Activated T-helper 2 cell treated with anti-CD3 and anti-CD28 coated beads, Interferon-gamma antibody, Interleukin-2, Interleukin-4, amounts not matched to agents 10 μg/mL and 5 μg/mL and 100 μg/mL, durations not matched to agents 14 hours and 24 hours and 36 hours (primary cell): ENCODE measurements around the gene ABHD14A. TPM values are rescaled to one million over a fixed set of nuclear protein-coding genes. Genes with fewer than 3 reads are reported as not detected.
A peak's percentile ranks its signal among the peaks of the same experiment; 100 is the strongest.
"Not testable (repeated sequence)": the region's sequence is repeated elsewhere in the genome, so short reads cannot be mapped to it uniquely, and the experiment has no call there.

Experiments used
- DNase-seq: peaks from one replicate; pipeline ENCODE4 v3.0.0; 2021; ENCODE audit warnings: low spot score
- H3K27ac Mint-ChIP-seq: one replicate; pipeline ENCODE4 v1.8.0; 2021; ENCODE audit warnings: mixed read lengths
- H3K27me3 Mint-ChIP-seq: one replicate; pipeline ENCODE4 v1.8.0; 2021; ENCODE audit warnings: low read depth, mixed read lengths
- H3K36me3 Mint-ChIP-seq: one replicate; pipeline ENCODE4 v1.8.0; 2021; ENCODE audit warnings: low read depth, mixed read lengths
- H3K4me1 Mint-ChIP-seq: one replicate; pipeline ENCODE4 v1.8.0; 2021; ENCODE audit warnings: low read depth, mixed read lengths
- H3K4me3 Mint-ChIP-seq: one replicate; pipeline ENCODE4 v1.8.0; 2021; ENCODE audit warnings: low read depth, mild to moderate bottlenecking, moderate library complexity, mixed read lengths
- H3K9me3 Mint-ChIP-seq: one replicate; pipeline ENCODE4 v1.8.0; 2021; ENCODE audit warnings: mixed read lengths
- intact Hi-C: fragments of 100-400 bp; cut with micrococcal nuclease; formaldehyde crosslinking; loops from one replicate; pipeline ENCODE4 v1.15.1; 2023
- total RNA-seq: library from RNA; stranded (reverse); gene quantifications from 2 replicates; pipeline ENCODE4 v1.2.3, GENCODE V29; 2022

ABHD14A gene
- total RNA-seq, result 13.5 and 15.9 TPM in 2 replicates

DNA sequence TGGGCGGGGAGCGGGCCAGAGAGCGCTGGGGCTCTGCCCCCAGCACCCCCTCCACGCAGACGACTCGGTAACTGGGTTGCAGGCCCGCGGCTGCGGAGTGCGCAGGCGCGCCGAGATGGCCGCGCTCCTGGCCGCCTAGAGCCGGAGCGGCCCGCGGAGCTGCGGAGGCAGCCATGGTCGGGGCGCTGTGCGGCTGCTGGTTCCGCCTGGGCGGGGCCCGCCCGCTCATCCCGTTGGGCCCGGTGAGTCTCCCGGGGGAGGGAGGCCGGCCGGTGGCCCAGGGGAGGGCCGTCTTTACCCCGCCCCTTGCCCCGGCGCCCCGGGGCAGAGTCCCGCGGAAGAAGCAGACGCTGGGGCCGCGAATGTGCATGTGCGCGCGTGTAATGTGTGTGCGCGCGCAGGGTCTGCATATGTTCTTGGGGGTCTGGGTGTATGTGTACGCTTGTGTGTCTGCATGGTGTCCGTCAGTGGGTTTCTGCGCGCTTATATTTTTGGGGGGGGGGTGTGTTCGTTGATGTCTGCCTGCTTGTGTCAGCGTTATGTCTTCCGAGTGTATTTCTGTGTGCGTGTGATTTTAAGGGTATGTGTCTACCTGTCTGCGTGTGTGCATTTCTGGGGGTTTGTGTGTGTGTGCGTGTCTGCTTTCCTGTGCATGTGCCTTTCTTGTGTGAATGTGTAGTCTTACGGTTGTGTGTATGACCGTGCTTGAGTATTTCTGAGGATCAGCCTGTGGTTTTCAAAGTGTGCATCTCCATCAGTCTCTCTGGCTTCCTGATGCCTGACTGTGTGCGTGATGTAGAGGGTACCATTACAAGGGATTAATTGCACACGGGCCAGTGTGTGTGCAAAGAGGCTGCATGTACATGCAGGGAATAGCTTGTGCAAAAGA, at the start of gene ABHD14A:
TSS of gene ABHD14A (plus strand) at position 102 of the 889 bp plus-strand sequence. CDS start at position 174, 72 bp downstream.
- no peaks in the 10 kb centered on the region for H3K9me3 Mint-ChIP-seq
- H3K27me3 Mint-ChIP-seq, result no peaks in the 10 kb centered on the region
- peak within 1 kb of the TSS; percentile 93 for H3K27ac Mint-ChIP-seq
- intact Hi-C loops, result loop anchor here (1.0 to 10.0 kb wide), 4 partner anchors 8 to 710 kb away; partner anchors contain the start of genes ACY1, GNL3, PARP3 and PBRM1
- peak within 1 kb of the TSS; percentile 90 for H3K4me3 Mint-ChIP-seq
- peak; percentile 70 for DNase-seq
- H3K36me3 Mint-ChIP-seq, result peaks cover 3% of the 10 kb centered on the region
- peaks cover 24% of the 10 kb centered on the region for H3K4me1 Mint-ChIP-seq

DNA sequence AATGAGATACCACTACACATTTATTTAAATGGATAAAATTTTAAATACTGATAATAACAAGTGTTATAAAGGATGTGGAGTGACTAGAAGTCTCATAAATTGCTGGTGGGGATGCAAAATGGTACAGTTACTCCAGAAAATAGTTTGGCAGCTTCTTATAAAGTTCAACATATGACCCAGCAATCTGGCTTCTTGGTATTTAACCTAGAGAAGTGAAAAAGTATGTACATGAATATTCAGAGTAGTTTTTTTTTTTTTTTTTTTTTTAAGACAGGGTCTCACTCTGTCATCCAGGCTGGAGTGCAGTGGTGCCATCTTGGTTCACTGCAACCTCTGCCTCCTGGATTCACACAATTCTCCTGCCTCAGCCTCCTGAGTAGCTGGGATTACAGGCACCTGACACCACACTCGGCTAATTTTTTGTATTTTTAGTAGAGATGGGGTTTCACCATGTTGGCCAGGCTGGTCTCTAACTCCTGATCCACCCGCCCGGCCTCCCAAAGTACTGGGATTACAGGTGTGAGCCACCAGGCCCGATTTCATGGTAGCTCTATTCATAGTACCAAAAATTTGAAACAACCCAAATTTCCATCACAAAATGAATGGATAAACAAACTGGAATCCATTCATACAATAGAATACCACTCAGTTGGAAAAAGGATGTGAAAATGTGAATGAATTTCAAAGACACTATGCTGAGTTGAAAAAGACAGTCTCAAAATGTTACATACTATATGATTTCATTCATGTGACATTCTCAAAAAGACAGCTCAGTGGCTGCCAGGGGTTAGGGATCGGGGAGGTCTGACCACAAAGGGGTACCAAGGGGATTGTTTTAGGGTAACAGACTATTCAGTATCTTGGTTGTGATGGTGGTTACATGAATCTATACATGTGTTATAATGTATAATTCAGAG, 47.5 kb upstream of the ABHD14A start:
- no peaks in the 10 kb centered on the region for H3K36me3 Mint-ChIP-seq
- DNase-seq, result no peak
- H3K4me1 Mint-ChIP-seq, result no peaks in the 10 kb centered on the region
- intact Hi-C loops, result no loop called here
- H3K27me3 Mint-ChIP-seq, result no peaks in the 10 kb centered on the region
- no peaks in the 10 kb centered on the region for H3K9me3 Mint-ChIP-seq
- no peak overlapping the region for H3K27ac Mint-ChIP-seq
- no peak overlapping the region for H3K4me3 Mint-ChIP-seq

DNA sequence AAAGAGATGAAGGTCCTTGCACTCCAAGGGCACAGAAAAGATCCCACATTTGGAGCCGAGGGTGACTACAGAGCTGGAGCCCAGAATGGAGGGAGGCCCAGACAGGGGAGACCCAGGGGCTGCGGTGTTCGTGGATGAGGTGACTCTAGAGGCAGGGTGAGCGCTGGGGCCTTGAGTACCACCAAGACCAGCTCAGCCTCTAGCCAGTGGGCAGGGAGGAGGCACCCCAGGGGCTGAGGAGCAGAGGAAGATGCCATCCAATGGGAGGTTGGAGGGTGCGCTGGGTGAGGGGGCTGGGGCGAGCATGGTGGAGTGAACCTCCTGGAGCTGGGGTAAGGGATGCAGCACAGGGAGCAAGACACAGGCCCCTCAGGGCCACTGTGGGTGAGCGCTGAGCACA, 46.4 kb upstream of the ABHD14A start:
- Mint-ChIP-seq H3K36me3 (peaks cover 5% of the 10 kb centered on the region), H3K4me3 (no peak overlapping the region), H3K9me3 (no peaks in the 10 kb centered on the region), H3K27me3 (no peaks in the 10 kb centered on the region), H3K4me1 (no peaks in the 10 kb centered on the region), H3K27ac (no peak overlapping the region)
- no peak for DNase-seq
- intact Hi-C loops, result no loop called here

DNA sequence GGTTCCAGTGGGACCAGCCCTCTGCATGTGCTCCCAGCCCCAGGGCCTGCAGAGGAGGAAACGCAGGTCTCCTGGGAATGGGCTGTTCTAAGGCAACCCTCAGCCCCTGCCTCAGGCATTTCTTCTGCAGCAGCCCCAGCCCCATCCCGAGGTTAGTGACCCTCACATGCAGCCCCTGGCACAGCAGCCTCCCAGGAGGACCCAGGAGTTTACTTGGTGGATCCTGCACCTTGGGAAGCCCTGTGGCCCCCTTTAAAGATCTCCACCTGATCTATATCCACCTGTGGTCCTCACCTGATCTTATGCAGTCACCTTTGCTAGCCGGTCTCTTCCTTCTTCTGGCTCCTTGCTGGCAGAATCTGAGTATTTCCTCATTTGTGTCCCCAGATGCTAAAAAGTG, 45.9 kb upstream of the ABHD14A start:
- peaks cover 10% of the 10 kb centered on the region for H3K36me3 Mint-ChIP-seq
- DNase-seq, H3K27ac Mint-ChIP-seq, H3K27me3 Mint-ChIP-seq, H3K4me1 Mint-ChIP-seq, H3K9me3 Mint-ChIP-seq, H3K4me3 Mint-ChIP-seq, intact Hi-C loops: not testable (repeated sequence)

DNA sequence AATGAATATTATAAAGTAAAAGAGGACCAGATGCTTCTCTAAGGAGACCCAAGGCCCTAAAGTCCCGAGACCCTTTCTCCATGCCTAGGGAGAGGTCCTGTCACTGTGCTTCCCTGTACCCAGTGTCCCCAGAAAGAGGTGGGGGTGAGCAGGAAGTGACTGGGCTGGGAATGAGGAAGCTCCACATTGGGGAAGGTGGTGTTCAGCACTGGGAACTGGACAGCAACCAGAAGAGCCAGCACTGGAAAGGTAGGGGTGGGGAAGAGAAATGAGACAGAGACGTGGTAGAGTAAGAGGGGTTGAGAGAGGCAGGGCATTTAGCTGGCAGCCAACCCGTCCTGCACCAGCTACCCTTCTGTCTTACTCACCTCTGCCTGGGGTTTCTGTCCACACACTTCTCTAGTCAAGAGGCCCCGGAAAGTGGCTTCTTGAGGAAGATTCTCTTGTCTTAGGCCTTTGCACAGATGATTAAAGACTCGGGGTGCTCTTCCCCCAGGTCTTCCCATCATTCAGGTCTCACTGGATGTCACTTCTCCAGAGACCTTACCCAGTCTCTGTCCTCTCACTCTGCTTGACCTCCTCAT, 45.4 kb upstream of the ABHD14A start:
- intact Hi-C loops, result no loop called here
- H3K9me3 Mint-ChIP-seq, result no peaks in the 10 kb centered on the region
- H3K27me3 Mint-ChIP-seq, result no peaks in the 10 kb centered on the region
- no peak for DNase-seq
- peaks cover 16% of the 10 kb centered on the region for H3K36me3 Mint-ChIP-seq
- no peaks in the 10 kb centered on the region for H3K4me1 Mint-ChIP-seq
- H3K27ac Mint-ChIP-seq, result no peak overlapping the region
- no peak overlapping the region for H3K4me3 Mint-ChIP-seq

DNA sequence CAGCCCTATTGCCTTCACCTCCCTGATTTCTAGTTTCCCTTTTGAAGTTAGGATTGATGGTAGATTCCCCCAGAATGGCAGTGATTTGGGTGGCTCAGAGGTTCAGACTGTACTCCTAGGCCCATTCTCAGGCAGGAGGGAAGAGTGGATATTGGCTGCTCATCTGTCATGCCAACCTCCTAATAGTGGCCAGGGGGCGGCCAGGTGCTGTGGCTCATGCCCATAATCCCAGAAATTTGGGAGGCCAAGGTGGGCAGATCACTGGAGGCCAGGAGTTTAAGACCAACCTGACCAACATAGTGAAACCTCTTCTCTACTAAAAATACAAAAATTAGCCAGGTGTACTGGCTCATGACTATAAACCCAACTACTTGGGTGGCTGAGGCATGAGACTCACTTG, 44.4 kb upstream of the ABHD14A start:
- peaks cover 22% of the 10 kb centered on the region for H3K36me3 Mint-ChIP-seq
- H3K27ac Mint-ChIP-seq, result no peak overlapping the region
- no peaks in the 10 kb centered on the region for H3K9me3 Mint-ChIP-seq
- no peak overlapping the region for H3K4me3 Mint-ChIP-seq
- H3K4me1 Mint-ChIP-seq, result no peaks in the 10 kb centered on the region
- DNase-seq, result no peak
- intact Hi-C loops, result no loop called here
- H3K27me3 Mint-ChIP-seq, result no peaks in the 10 kb centered on the region

DNA sequence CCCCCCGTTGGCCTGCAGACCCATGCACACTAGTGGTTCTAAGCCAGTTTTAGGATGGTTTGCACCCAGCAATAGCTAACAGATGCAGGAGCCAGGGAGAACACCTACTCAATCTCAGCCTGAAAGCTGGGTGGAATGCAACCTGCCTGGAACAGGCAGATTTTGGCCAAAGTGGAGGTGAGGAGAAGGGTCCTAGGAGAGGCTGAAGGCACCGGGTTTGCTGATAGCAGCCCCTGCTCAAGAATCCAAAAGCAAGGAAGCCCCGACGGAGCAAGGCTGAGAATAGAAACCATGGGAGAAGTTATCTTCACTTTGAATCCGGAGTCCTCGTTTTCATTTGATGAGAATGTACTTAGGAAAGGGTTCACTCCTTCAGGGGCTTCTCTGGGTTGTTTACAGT, 43.1 kb upstream of the ABHD14A start:
- Mint-ChIP-seq H3K9me3 (no peaks in the 10 kb centered on the region), H3K4me1 (no peaks in the 10 kb centered on the region), H3K27ac (no peak overlapping the region), H3K27me3 (no peaks in the 10 kb centered on the region), H3K36me3 (peaks cover 32% of the 10 kb centered on the region), H3K4me3 (no peak overlapping the region)
- DNase-seq, result no peak
- intact Hi-C loops, result no loop called here

DNA sequence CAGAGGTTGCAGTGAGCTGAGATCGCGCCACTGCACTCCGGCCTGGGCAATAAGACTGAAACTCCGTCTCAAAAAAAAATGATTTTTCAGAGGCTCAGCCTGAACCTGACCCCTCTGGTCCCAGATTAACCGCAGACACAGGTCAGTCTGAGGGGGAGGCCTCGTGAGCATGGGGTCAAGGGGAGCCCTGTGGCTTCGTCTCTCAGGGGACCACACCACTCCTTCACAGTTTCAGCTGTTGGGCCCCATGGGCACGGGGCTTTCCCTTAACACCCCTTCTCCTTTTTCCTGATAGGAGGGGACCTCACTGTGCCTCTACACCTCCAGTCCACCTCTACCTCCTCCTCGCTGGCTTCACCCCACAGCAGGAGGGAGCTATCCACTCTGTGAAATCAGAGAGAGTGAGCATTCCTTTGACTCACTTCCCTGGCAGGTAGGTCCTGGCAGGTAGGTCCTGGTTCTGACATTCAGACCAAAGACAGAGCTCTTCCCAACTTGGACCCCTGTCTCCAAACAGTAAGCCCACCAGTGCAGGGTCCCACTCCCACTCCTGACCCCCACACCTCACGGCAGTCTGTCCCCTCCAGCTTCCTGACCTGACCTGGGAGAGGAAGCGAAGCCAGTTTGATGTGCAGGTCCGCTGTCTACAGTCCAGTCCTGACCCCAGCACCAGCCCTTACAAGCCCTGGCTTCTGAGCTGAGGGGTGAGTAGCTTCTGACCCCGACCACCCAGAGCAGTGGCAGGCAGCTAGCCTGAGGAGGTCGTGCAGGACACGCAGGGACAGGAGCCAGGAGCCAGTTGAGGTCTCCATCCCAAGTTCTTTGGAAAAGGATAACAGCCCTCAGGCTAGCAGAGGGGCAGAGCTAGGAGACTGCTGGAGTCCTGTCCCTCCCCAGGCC, 42.1 kb upstream of the ABHD14A start:
- Mint-ChIP-seq H3K27me3 (no peaks in the 10 kb centered on the region), H3K9me3 (no peaks in the 10 kb centered on the region), H3K4me3 (no peak overlapping the region), H3K27ac (no peak overlapping the region), H3K4me1 (no peaks in the 10 kb centered on the region), H3K36me3 (peaks cover 42% of the 10 kb centered on the region)
- DNase-seq, result peak; percentile 5
- intact Hi-C loops, result no loop called here

DNA sequence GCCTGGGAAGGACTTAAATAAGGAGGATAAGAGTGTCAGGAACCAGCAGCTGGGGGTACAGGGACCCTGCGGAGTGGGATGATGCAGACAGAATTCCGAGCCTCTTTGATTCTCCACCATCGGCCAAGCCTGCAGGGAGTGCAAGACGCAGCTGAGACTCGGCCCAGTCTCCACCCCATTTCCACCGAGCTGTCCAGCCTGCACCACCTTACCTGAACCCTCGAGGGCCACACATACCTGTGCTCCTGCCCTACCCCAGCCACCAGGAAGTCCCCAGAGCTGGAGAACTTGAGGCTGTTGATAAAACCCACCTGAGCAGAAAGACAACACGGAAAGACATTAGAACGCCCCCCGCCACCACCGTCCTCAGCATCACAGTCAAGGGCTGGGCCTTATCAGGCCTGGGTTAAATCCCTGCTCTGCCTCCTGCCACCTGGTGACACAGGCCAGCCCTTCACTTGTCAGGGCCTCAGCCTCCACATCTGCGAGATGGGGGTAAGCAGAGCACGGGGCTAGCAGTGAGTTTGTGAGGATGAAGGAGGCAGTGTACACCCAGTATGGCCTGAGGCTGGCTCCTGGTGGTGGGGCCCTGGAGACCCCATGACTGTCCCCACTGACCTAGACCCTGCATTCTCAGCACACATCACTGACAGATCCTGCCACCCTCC, 41.3 kb upstream of the ABHD14A start:
- Mint-ChIP-seq H3K36me3 (peaks cover 51% of the 10 kb centered on the region), H3K27me3 (no peaks in the 10 kb centered on the region)

DNA sequence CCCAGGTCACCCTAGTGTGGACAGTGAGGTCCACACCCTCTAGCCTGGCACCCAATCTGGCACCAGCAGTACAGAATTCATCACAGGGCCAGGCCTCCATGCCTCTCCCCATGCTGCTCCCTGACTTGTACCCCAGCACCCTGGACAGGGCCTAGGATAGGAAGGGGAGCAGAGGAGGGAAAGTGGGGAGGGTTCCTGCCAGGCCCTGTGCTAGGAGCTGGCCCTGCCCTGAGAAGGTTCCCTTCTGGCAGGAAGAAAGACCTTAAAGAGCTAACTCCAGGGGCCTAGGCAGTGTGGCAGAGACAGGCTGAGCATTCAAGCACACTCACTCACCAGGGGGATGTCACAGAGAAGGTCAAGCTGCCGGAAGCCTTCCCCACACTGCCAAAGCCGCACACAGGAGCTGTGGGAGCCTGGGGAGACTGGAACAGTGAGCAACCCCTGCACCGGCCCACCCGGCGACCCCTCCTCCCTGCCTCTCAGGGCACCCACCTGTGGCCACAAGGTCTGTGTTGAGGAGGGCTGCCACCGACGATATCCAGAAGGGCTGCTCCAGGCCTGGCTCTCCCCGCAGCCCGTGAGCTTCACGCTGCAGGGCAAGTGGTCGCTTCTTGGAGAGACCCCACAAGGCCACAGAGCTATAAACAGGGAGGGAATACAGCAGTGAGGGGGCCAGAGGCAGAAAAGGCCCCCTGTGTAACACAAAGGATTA, 40.6 kb upstream of the ABHD14A start:
- peaks cover 55% of the 10 kb centered on the region for H3K36me3 Mint-ChIP-seq
- H3K27me3 Mint-ChIP-seq, result no peaks in the 10 kb centered on the region
- H3K4me3 Mint-ChIP-seq, result no peak overlapping the region
- intact Hi-C loops, result no loop called here
- peaks cover 6% of the 10 kb centered on the region for H3K4me1 Mint-ChIP-seq
- DNase-seq, result peak; percentile 6
- H3K9me3 Mint-ChIP-seq, result no peaks in the 10 kb centered on the region
- no peak overlapping the region for H3K27ac Mint-ChIP-seq

More for the DNA sequence above, 41.3 kb upstream of the ABHD14A start:
- Mint-ChIP-seq H3K27ac (no peak overlapping the region), H3K4me1 (peaks cover 3% of the 10 kb centered on the region), H3K9me3 (no peaks in the 10 kb centered on the region), H3K4me3 (no peak overlapping the region)
- intact Hi-C loops, result no loop called here
- DNase-seq, result no peak
